ENCODE measurements around the gene BAG5. TPM values are rescaled to one million over a fixed set of nuclear protein-coding genes. Genes with fewer than 3 reads are reported as not detected.
A peak's percentile ranks its signal among the peaks of the same experiment; 100 is the strongest.
"Not testable (repeated sequence)": the region's sequence is repeated elsewhere in the genome, so short reads cannot be mapped to it uniquely, and the experiment has no call there.

BAG5 gene
- total and polyA plus RNA-seq, 2 donors (not counting 1 experiment from before 2014, with no cell fraction given), result 7.4 to 31.6 TPM

GRCh38 chr14:103512701-103513611, 49.5 kb downstream of the BAG5 start:
- no peak overlapping the region for H3K27ac ChIP-seq (ENCODE audit: low read length in 2 of 2)
- H3K27ac Mint-ChIP-seq, result peak overlapping the region; percentile 26
- no peak overlapping the region for H3K4me3 Mint-ChIP-seq
- no peaks in the 10 kb centered on the region for H3K9me3 Mint-ChIP-seq (ENCODE audit: insufficient read depth)
- H4K20me1 ChIP-seq (ENCODE audit: control insufficient read depth, insufficient read depth, low read length, poor library complexity, severe bottlenecking), result no peaks in the 10 kb centered on the region
- H3K36me3 ChIP-seq (replicated peaks in 1 of 2; ENCODE audit: control extremely low read depth in 1 of 2, control insufficient read depth in 1 of 2, extremely low read depth in 1 of 2, insufficient read depth in 2 of 2, low read length in 1 of 2), result peaks cover 0 to 3% of the 10 kb centered on the region in 2 experiments
- ChIA-PET POLR2A (no interaction called here), CTCF (interaction anchor here (3.0 kb wide), 1 partner anchor 12 kb away, joined by 18 read pairs; no protein-coding TSS in a partner anchor)
- no peak overlapping the region for H3K4me3 ChIP-seq (ENCODE audit: control extremely low read depth in 1 of 5, extremely low read depth in 1 of 5, insufficient read depth in 1 of 5, low read depth in 2 of 5, low read length in 4 of 5)
- no peak for DNase-seq
- ATAC-seq (ENCODE audit: low read depth), result no peak
- H3K9ac ChIP-seq (ENCODE audit: low read length), result no peak overlapping the region
- no peak overlapping the region for H3K4me2 ChIP-seq (replicated peaks; ENCODE audit: low read depth, low read length, poor library complexity, severe bottlenecking)
- no peaks in the 10 kb centered on the region for H3K4me1 Mint-ChIP-seq
- WGBS (ENCODE audit: insufficient coverage), result 92% methylated on average over 23 of the region's 25 CpGs
- intact Hi-C loops (cut with micrococcal nuclease), result no loop called here
- H3K79me2 ChIP-seq (ENCODE audit: control insufficient read depth, insufficient read depth, low read length), result no peaks in the 10 kb centered on the region
- H3K4me1 ChIP-seq (ENCODE audit: control insufficient read depth in 2 of 2, insufficient read depth in 2 of 2, low read length in 2 of 2), result no peaks in the 10 kb centered on the region
- no peaks in the 10 kb centered on the region for H3K9me3 ChIP-seq (ENCODE audit: control extremely low read depth in 1 of 3, control insufficient read depth in 2 of 3, insufficient read depth in 1 of 3, low read length in 2 of 3)
- H2AFZ ChIP-seq (ENCODE audit: insufficient read depth, low read depth, low read length, poor library complexity, severe bottlenecking), result no peak overlapping the region
- H3K27me3 ChIP-seq (replicated peaks in 1 of 4; ENCODE audit: control extremely low read depth in 1 of 4, control insufficient read depth in 3 of 4, insufficient read depth in 4 of 4, low read length in 3 of 4), result no peaks in the 10 kb centered on the region
- H3K27me3 Mint-ChIP-seq, result no peaks in the 10 kb centered on the region
- TF ChIP-seq EZH2 (IDR thresholded peaks at IDR 0.05; ENCODE audit: borderline replicate concordance, insufficient read depth, low read depth, low read length, poor library complexity, severe bottlenecking), result no peak
- TF ChIP-seq, protein P1, sequence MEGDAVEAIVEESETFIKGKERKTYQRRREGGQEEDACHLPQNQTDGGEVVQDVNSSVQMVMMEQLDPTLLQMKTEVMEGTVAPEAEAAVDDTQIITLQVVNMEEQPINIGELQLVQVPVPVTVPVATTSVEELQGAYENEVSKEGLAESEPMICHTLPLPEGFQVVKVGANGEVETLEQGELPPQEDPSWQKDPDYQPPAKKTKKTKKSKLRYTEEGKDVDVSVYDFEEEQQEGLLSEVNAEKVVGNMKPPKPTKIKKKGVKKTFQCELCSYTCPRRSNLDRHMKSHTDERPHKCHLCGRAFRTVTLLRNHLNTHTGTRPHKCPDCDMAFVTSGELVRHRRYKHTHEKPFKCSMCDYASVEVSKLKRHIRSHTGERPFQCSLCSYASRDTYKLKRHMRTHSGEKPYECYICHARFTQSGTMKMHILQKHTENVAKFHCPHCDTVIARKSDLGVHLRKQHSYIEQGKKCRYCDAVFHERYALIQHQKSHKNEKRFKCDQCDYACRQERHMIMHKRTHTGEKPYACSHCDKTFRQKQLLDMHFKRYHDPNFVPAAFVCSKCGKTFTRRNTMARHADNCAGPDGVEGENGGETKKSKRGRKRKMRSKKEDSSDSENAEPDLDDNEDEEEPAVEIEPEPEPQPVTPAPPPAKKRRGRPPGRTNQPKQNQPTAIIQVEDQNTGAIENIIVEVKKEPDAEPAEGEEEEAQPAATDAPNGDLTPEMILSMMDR (IDR thresholded peaks at IDR 0.05), result no peak

DNA sequence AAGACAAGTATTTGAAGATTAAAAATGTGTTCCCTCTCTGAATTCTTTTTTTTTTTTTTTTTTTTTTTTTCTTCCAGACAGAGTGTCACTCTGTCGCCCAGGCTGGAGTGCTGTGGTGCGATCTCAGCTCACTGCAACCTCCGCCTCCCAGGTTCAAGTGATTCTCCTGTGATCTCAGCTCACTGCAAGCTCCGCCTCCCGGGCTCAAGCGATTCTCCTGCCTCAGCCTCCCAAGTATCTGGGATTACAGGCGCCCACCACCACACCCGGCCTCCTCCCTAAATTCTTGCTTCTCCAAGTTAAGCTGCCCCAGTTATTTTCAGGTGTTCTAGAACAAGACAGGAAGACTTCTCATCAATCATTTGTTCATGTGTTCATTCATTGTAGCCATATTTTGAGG, 50.3 kb downstream of the BAG5 start:
- H3K4me1 ChIP-seq (ENCODE audit: control insufficient read depth in 2 of 2, insufficient read depth in 2 of 2, low read length in 2 of 2); DNase-seq; H4K20me1 ChIP-seq (ENCODE audit: control insufficient read depth, insufficient read depth, low read length, poor library complexity, severe bottlenecking); ATAC-seq (ENCODE audit: low read depth); H3K4me1 Mint-ChIP-seq; H3K9me3 ChIP-seq (ENCODE audit: control extremely low read depth in 1 of 3, control insufficient read depth in 2 of 3, insufficient read depth in 1 of 3, low read length in 2 of 3); H3K9ac ChIP-seq (ENCODE audit: low read length); H3K4me3 Mint-ChIP-seq; H3K27me3 Mint-ChIP-seq; H3K27ac Mint-ChIP-seq; intact Hi-C loops (cut with micrococcal nuclease); H3K27me3 ChIP-seq (replicated peaks in 1 of 4; ENCODE audit: control extremely low read depth in 1 of 4, control insufficient read depth in 3 of 4, insufficient read depth in 4 of 4, low read length in 3 of 4); POLR2A ChIA-PET; H3K4me3 ChIP-seq (ENCODE audit: control extremely low read depth in 1 of 5, extremely low read depth in 1 of 5, insufficient read depth in 1 of 5, low read depth in 2 of 5, low read length in 4 of 5); H3K27ac ChIP-seq (ENCODE audit: low read length in 2 of 2); H3K79me2 ChIP-seq (ENCODE audit: control insufficient read depth, insufficient read depth, low read length); H3K9me3 Mint-ChIP-seq (ENCODE audit: insufficient read depth); H2AFZ ChIP-seq (ENCODE audit: insufficient read depth, low read depth, low read length, poor library complexity, severe bottlenecking); H3K4me2 ChIP-seq (replicated peaks; ENCODE audit: low read depth, low read length, poor library complexity, severe bottlenecking); H3K36me3 ChIP-seq (replicated peaks in 1 of 2; ENCODE audit: control extremely low read depth in 1 of 2, control insufficient read depth in 1 of 2, extremely low read depth in 1 of 2, insufficient read depth in 2 of 2, low read length in 1 of 2): not testable (repeated sequence)
- 100% methylated on average over 7 of the region's 8 CpGs for WGBS (ENCODE audit: insufficient coverage)
- CTCF ChIA-PET, result interaction anchor here (3.0 kb wide), 1 partner anchor 12 kb away, joined by 18 read pairs; no protein-coding TSS in a partner anchor

All from B cell (primary cell).